ENCODE measurements around the gene TMEM37.

- no peak for TF ChIP-seq CTCF (IDR thresholded peaks at IDR 0.05; ENCODE audit: poor library complexity)
- TF ChIP-seq EZH2phosphoT487 (IDR thresholded peaks at IDR 0.05; ENCODE audit: low read depth, severe bottlenecking, unreplicated experiment) = no peak
Observed at GRCh38 chr2:119427756-119428155, 3.9 kb upstream of the TMEM37 start.
